Stromal cell of bone marrow (primary cell): ENCODE measurements around the gene TNFRSF25.

Experiments used
- DNase-seq: peaks from one replicate; pipeline ENCODE4 v3.0.0-alpha.2; 2012; ENCODE audit warnings: low read depth

TNFRSF25 gene

GRCh38 chr1:6466023-6466422, at the start of gene TNFRSF25:
TNFRSF25 (minus strand) TSS chr1:6466173; CDS start chr1:6466107, 66 bp downstream.
- no peak for DNase-seq

- no peak for DNase-seq
Observed at GRCh38 chr1:6515771-6516170, 49.8 kb upstream of the TNFRSF25 start.

GRCh38 chr1:6513320-6513801, 47.4 kb upstream of the TNFRSF25 start:
- DNase-seq, result no peak

GRCh38 chr1:6512908-6513280, 46.9 kb upstream of the TNFRSF25 start:
- DNase-seq, result no peak

- DNase-seq, result no peak
Observed at GRCh38 chr1:6512245-6512907, 46.4 kb upstream of the TNFRSF25 start.

GRCh38 chr1:6511561-6512244, 45.7 kb upstream of the TNFRSF25 start:
- no peak for DNase-seq

- DNase-seq, result no peak
Observed at GRCh38 chr1:6511056-6511455, 45.1 kb upstream of the TNFRSF25 start.

- no peak for DNase-seq
Observed at GRCh38 chr1:6510493-6510892, 44.5 kb upstream of the TNFRSF25 start.

- DNase-seq, result no peak
Observed at GRCh38 chr1:6509919-6510291, 43.9 kb upstream of the TNFRSF25 start.

GRCh38 chr1:6509220-6509918, 43.4 kb upstream of the TNFRSF25 start:
- no peak for DNase-seq

GRCh38 chr1:6508816-6509189, 42.8 kb upstream of the TNFRSF25 start:
- DNase-seq, result no peak

- DNase-seq, result no peak
Observed at GRCh38 chr1:6508154-6508815, 42.3 kb upstream of the TNFRSF25 start.

GRCh38 chr1:6507461-6507911, 41.5 kb upstream of the TNFRSF25 start:
- no peak for DNase-seq

GRCh38 chr1:6507037-6507428, 41.1 kb upstream of the TNFRSF25 start:
- no peak for DNase-seq

GRCh38 chr1:6506210-6507036, 40.5 kb upstream of the TNFRSF25 start:
- no peak for DNase-seq

GRCh38 chr1:6505367-6506209, 39.6 kb upstream of the TNFRSF25 start:
- no peak for DNase-seq

- no peak for DNase-seq
Observed at GRCh38 chr1:6504887-6505286, 38.9 kb upstream of the TNFRSF25 start.

- no peak for DNase-seq
Observed at GRCh38 chr1:6503884-6504602, 38.1 kb upstream of the TNFRSF25 start.

- no peak for DNase-seq
Observed at GRCh38 chr1:6502000-6502891, 36.3 kb upstream of the TNFRSF25 start.
